HEK293 (cell line): ENCODE results near the gene INPP5A.

ENCODE experiments used
- CTCF ChIA-PET: fragments of 350-600 bp; formaldehyde crosslinking; extraction: SDS; loops from one replicate; lab custom pipeline; 2021; ENCODE audit warnings: antibody characterized with exemption; lab: Yijun Ruan, JAX
- POLR2A ChIA-PET: fragments of 300-600 bp; formaldehyde crosslinking; extraction: SDS; loops from one replicate; lab custom pipeline; 2020; ENCODE audit warnings: antibody characterized with exemption, inconsistent platforms; lab: Yijun Ruan, JAX
- H3K27ac ChIP-seq: fragments of 200-500 bp; sonication (Bioruptor generic); 2 replicates; pipeline ENCODE4 v1.5.1; 2014; ENCODE audit warnings: low read depth, low read length, control low read depth, inconsistent platforms; ENCODE audit errors: extremely low read depth
- H3K36me3 ChIP-seq, 2 experiments: fragments of 200-500 bp in 1 of 2; sonication (Bioruptor generic) in 1 of 2; 1 replicate in 1 of 2; 2 replicates in 1 of 2; pipeline ENCODE4 v1.5.1; 2014 to 2017; ENCODE audit warnings: inconsistent platforms in 2 of 2, low read length in 2 of 2; ENCODE audit not compliant: control insufficient read depth in 2 of 2, insufficient read depth in 1 of 2
- H3K4me1 ChIP-seq: fragments of 200-500 bp; sonication (Bioruptor generic); 2 replicates; pipeline ENCODE4 v1.5.1; 2014; ENCODE audit warnings: mild to moderate bottlenecking, low read length, inconsistent platforms; ENCODE audit not compliant: control insufficient read depth, insufficient read depth
- H3K4me3 ChIP-seq: 2 replicates; pipeline ENCODE4 v1.5.1; 2011; ENCODE audit warnings: low read depth, mild to moderate bottlenecking, control low read depth, low read length, moderate library complexity
- H3K9me3 ChIP-seq: fragments of 200-500 bp; sonication (Bioruptor generic); 2 replicates; pipeline ENCODE4 v1.5.1; 2014; ENCODE audit warnings: low read depth, low read length, inconsistent platforms; ENCODE audit not compliant: control insufficient read depth, insufficient read depth
- FEZF1 ChIP-seq: fragments of 450-650 bp; formaldehyde crosslinking; IDR thresholded peaks from 2 replicates; pipeline ENCODE4 v1.5.1; 2016; ENCODE audit warnings: missing biosample characterization, missing genetic modification characterization
- HOXC10 ChIP-seq: sonication (generic); formaldehyde crosslinking; IDR thresholded peaks from 2 replicates; pipeline ENCODE4 v1.8.1; 2023; ENCODE audit warnings: mild to moderate bottlenecking, missing genetic modification reagents
- KLF1 ChIP-seq: fragments of 450-650 bp; formaldehyde crosslinking; IDR thresholded peaks from 2 replicates; pipeline ENCODE4 v1.5.1; 2016; ENCODE audit warnings: missing biosample characterization, missing genetic modification characterization
- MEIS1 ChIP-seq: sonication (generic); formaldehyde crosslinking; IDR thresholded peaks from 2 replicates; pipeline ENCODE4 v1.8.1; 2022; ENCODE audit warnings: missing genetic modification reagents, mild to moderate bottlenecking, borderline replicate concordance
- OSR2 ChIP-seq: fragments of 450-650 bp; formaldehyde crosslinking; IDR thresholded peaks from 2 replicates; pipeline ENCODE4 v1.5.1; 2016; ENCODE audit warnings: missing biosample characterization, missing genetic modification characterization
- OVOL3 ChIP-seq: fragments of 450-650 bp; formaldehyde crosslinking; IDR thresholded peaks from 2 replicates; pipeline ENCODE4 v1.5.1; 2016; ENCODE audit warnings: missing biosample characterization, missing genetic modification characterization
- SP2 ChIP-seq: fragments of 450-650 bp; formaldehyde crosslinking; IDR thresholded peaks from 2 replicates; pipeline ENCODE4 v1.5.1; 2016; ENCODE audit warnings: missing biosample characterization, missing genetic modification characterization
- SP3 ChIP-seq: fragments of 450-650 bp; formaldehyde crosslinking; IDR thresholded peaks from 2 replicates; pipeline ENCODE4 v1.5.1; 2016; ENCODE audit warnings: missing biosample characterization, missing genetic modification characterization
- TRIM28 ChIP-seq: IDR thresholded peaks from 2 replicates; pipeline ENCODE4 v1.6.1; 2011; ENCODE audit warnings: low read length, control low read depth, borderline replicate concordance
- ZFHX2 ChIP-seq: fragments of 450-650 bp; formaldehyde crosslinking; conservative IDR thresholded peaks from 2 replicates; pipeline ENCODE4 v1.5.1; 2016; ENCODE audit warnings: missing biosample characterization, missing genetic modification characterization
- ZFP69B ChIP-seq: fragments of 450-650 bp; formaldehyde crosslinking; IDR thresholded peaks from 2 replicates; pipeline ENCODE4 v1.5.1; 2016; ENCODE audit warnings: missing biosample characterization, missing genetic modification characterization
- ZNF19 ChIP-seq: fragments of 450-650 bp; formaldehyde crosslinking; IDR thresholded peaks from 2 replicates; pipeline ENCODE4; 2016; ENCODE audit warnings: missing biosample characterization, missing genetic modification characterization, low read depth
- ZNF2 ChIP-seq: fragments of 450-650 bp; formaldehyde crosslinking; IDR thresholded peaks from 2 replicates; pipeline ENCODE4 v1.5.1; 2016; ENCODE audit warnings: missing biosample characterization, missing genetic modification characterization
- ZNF426 ChIP-seq: fragments of 450-650 bp; formaldehyde crosslinking; IDR thresholded peaks from 2 replicates; pipeline ENCODE4 v1.5.1; 2017; ENCODE audit warnings: missing biosample characterization, missing genetic modification characterization, mild to moderate bottlenecking, inconsistent platforms, moderate library complexity
- ZNF473 ChIP-seq: fragments of 450-650 bp; formaldehyde crosslinking; IDR thresholded peaks from 2 replicates; pipeline ENCODE4 v1.5.1; 2017; ENCODE audit warnings: missing biosample characterization, missing genetic modification characterization
- ZNF529 ChIP-seq: fragments of 450-650 bp; formaldehyde crosslinking; IDR thresholded peaks from 2 replicates; pipeline ENCODE4 v1.5.1; 2017; ENCODE audit warnings: missing genetic modification characterization, missing biosample characterization; ENCODE audit not compliant: insufficient replicate concordance
- ZNF544 ChIP-seq: fragments of 450-650 bp; formaldehyde crosslinking; IDR thresholded peaks from 2 replicates; pipeline ENCODE4 v1.5.0; 2017; ENCODE audit warnings: missing biosample characterization, missing genetic modification characterization
- ZNF555 ChIP-seq: fragments of 450-650 bp; formaldehyde crosslinking; conservative IDR thresholded peaks from 2 replicates; pipeline ENCODE4 v1.5.1; 2017; ENCODE audit warnings: missing biosample characterization, mild to moderate bottlenecking, missing genetic modification characterization, inconsistent platforms
- ZNF654 ChIP-seq: fragments of 450-650 bp; formaldehyde crosslinking; IDR thresholded peaks from 2 replicates; pipeline ENCODE4 v1.5.1; 2016; ENCODE audit warnings: low read depth, missing biosample characterization, missing genetic modification characterization
- ZNF670 ChIP-seq: fragments of 450-650 bp; formaldehyde crosslinking; IDR thresholded peaks from 2 replicates; pipeline ENCODE4 v1.5.1; 2016; ENCODE audit warnings: missing biosample characterization, missing genetic modification characterization, low read depth
- ZNF677 ChIP-seq: fragments of 450-650 bp; IDR thresholded peaks from 2 replicates; pipeline ENCODE4 v1.5.0; 2018; ENCODE audit warnings: missing biosample characterization, mild to moderate bottlenecking, missing genetic modification characterization, moderate library complexity
- ZNF768 ChIP-seq: fragments of 450-650 bp; formaldehyde crosslinking; IDR thresholded peaks from 2 replicates; pipeline ENCODE4 v1.5.1; 2018; ENCODE audit warnings: missing biosample characterization, mild to moderate bottlenecking, missing genetic modification characterization
- TF ChIP-seq, protein P1 (sequence below): fragments of 450-650 bp; formaldehyde crosslinking; IDR thresholded peaks from 2 replicates; pipeline ENCODE4 v1.5.1; 2017; ENCODE audit warnings: missing biosample characterization, missing genetic modification characterization
- TF ChIP-seq, protein P2 (sequence below): fragments of 450-650 bp; formaldehyde crosslinking; IDR thresholded peaks from 2 replicates; pipeline ENCODE4 v1.5.1; 2016; ENCODE audit warnings: missing biosample characterization, missing genetic modification characterization
- TF ChIP-seq, protein P3 (sequence below): fragments of 450-650 bp; formaldehyde crosslinking; optimal IDR thresholded peaks from 2 replicates; pipeline ENCODE3; 2016; ENCODE audit warnings: missing biosample characterization, mild to moderate bottlenecking, missing genetic modification characterization
- TF ChIP-seq, protein P4 (sequence below): fragments of 450-650 bp; formaldehyde crosslinking; IDR thresholded peaks from 2 replicates; pipeline ENCODE4 v1.5.1; 2016; ENCODE audit warnings: missing biosample characterization, missing genetic modification characterization

Gene INPP5A

DNA sequence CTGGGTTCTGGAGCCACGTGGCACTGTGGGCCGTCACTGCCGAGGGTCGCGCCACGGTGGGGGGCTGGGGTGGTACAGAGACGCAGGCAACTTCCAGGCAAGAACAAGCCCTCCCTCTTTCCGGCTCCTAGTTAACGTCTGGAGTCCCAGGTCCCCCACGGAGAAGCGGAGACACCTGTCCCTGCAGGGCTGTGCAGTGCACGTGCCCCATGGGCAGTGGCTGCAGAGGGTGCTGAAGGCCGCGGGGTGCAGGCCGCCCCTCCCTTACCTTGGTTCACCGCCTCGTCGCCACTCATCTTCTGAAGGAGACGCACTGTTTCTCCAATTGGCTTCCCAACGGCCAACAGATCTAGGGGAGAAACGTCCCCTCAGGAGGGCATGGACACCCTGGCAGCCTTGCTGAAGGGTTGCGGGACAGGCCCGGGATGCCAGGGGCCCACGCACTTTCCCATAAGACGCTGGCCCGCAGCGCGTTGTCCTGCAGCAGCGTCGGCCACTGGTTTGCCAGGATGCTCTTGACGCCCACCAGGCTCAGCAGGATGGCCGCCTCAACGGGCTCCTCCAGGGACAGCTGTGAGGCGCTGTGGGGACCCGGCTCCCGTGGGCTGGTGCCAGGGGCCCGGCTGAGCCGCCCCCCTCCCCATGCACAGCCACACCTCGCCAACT is 272.7 kb downstream of the INPP5A start (continued):
- TF ChIP-seq ZNF654 (tag by site-specific recombination) (no peak), HOXC10 (CRISPR knock-in tag) (no peak)
- TF ChIP-seq, protein P1, sequence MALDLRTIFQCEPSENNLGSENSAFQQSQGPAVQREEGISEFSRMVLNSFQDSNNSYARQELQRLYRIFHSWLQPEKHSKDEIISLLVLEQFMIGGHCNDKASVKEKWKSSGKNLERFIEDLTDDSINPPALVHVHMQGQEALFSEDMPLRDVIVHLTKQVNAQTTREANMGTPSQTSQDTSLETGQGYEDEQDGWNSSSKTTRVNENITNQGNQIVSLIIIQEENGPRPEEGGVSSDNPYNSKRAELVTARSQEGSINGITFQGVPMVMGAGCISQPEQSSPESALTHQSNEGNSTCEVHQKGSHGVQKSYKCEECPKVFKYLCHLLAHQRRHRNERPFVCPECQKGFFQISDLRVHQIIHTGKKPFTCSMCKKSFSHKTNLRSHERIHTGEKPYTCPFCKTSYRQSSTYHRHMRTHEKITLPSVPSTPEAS = no peak

DNA sequence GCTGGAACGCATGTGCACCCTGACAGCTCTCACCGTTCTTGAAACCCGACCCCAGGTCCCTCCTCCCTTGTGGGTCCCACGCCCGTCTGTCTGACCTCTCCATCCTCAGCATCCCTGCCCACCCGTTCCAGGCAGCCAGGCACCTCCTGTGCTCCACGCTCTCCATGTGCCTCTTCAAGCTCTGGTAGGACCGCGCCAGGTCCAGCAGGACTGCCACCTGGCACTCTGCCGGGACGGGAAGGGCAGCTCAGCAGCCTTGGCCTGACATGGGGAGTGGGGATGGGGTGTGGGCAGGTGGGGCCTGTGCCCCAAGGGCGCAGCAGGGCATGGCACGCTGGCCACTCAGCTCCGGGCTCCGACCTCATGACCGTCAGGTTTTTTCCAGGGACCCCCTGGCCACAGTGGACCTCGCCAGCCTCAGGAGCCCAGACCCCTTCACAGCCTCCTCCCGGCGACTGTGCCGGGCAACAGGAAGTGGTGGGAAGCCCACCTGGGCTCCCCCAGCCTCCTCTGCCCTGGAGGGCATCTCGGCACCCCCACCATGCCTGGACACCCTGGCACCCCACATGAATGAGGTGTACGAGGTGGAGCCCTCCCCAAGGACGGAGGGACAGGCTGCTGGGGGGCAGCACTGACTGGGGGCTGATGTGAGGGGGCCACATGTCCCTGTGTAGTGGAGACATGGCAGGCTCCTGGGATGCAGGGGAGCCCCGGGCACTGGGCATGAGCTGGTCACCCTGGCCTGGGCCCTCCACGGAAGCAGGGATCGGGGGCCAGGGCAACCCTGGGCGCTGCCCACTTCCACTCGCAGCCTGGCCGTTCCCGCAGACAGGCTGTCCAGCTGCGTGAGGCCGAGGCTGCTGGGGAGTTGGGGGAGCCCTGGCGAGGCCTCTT is 273.5 kb downstream of the INPP5A start:
- ChIA-PET CTCF (no interaction called here), POLR2A (no interaction called here)
- H3K4me1 ChIP-seq = no peaks in the 10 kb centered on the region
- TF ChIP-seq FEZF1 (no peak), ZNF677 (tag by site-specific recombination) (no peak), ZNF670 (tag by site-specific recombination) (no peak), ZNF426 (tag by site-specific recombination) (no peak), OSR2 (tag by site-specific recombination) (no peak), ZNF555 (tag by site-specific recombination) (no peak), ZNF529 (tag by site-specific recombination) (no peak), ZNF768 (tag by site-specific recombination) (no peak), ZNF473 (tag by site-specific recombination) (no peak), ZNF544 (tag by site-specific recombination) (no peak), ZFHX2 (tag by site-specific recombination) (peak; percentile 17; the same call in 1 of the 2 replicates), MEIS1 (CRISPR knock-in tag) (no peak), ZNF2 (tag by site-specific recombination) (no peak), KLF1 (tag by site-specific recombination) (peak; percentile 61), ZNF19 (tag by site-specific recombination) (no peak), SP3 (tag by site-specific recombination) (no peak), TRIM28 (no peak), ZFP69B (tag by site-specific recombination) (0 out of 2 replicates have a peak, but pooled peaks have one; percentile 28), SP2 (tag by site-specific recombination) (no peak), OVOL3 (tag by site-specific recombination) (no peak)
- TF ChIP-seq, protein P2, sequence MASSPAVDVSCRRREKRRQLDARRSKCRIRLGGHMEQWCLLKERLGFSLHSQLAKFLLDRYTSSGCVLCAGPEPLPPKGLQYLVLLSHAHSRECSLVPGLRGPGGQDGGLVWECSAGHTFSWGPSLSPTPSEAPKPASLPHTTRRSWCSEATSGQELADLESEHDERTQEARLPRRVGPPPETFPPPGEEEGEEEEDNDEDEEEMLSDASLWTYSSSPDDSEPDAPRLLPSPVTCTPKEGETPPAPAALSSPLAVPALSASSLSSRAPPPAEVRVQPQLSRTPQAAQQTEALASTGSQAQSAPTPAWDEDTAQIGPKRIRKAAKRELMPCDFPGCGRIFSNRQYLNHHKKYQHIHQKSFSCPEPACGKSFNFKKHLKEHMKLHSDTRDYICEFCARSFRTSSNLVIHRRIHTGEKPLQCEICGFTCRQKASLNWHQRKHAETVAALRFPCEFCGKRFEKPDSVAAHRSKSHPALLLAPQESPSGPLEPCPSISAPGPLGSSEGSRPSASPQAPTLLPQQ = 0 out of 2 replicates have a peak, but pooled peaks have one; percentile 22
- TF ChIP-seq, protein P3, sequence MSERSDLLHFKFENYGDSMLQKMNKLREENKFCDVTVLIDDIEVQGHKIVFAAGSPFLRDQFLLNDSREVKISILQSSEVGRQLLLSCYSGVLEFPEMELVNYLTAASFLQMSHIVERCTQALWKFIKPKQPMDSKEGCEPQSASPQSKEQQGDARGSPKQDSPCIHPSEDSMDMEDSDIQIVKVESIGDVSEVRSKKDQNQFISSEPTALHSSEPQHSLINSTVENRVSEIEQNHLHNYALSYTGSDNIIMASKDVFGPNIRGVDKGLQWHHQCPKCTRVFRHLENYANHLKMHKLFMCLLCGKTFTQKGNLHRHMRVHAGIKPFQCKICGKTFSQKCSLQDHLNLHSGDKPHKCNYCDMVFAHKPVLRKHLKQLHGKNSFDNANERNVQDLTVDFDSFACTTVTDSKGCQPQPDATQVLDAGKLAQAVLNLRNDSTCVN (tag by site-specific recombination) = no peak
- TF ChIP-seq, protein P4, sequence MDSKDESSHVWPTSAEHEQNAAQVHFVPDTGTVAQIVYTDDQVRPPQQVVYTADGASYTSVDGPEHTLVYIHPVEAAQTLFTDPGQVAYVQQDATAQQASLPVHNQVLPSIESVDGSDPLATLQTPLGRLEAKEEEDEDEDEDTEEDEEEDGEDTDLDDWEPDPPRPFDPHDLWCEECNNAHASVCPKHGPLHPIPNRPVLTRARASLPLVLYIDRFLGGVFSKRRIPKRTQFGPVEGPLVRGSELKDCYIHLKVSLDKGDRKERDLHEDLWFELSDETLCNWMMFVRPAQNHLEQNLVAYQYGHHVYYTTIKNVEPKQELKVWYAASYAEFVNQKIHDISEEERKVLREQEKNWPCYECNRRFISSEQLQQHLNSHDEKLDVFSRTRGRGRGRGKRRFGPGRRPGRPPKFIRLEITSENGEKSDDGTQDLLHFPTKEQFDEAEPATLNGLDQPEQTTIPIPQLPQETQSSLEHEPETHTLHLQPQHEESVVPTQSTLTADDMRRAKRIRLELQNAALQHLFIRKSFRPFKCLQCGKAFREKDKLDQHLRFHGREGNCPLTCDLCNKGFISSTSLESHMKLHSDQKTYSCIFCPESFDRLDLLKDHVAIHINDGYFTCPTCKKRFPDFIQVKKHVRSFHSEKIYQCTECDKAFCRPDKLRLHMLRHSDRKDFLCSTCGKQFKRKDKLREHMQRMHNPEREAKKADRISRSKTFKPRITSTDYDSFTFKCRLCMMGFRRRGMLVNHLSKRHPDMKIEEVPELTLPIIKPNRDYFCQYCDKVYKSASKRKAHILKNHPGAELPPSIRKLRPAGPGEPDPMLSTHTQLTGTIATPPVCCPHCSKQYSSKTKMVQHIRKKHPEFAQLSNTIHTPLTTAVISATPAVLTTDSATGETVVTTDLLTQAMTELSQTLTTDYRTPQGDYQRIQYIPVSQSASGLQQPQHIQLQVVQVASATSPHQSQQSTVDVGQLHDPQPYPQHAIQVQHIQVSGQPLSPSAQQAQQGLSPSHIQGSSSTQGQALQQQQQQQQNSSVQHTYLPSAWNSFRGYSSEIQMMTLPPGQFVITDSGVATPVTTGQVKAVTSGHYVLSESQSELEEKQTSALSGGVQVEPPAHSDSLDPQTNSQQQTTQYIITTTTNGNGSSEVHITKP (tag by site-specific recombination) = no peak

More for the DNA sequence above, 273.5 kb downstream of the INPP5A start:
- Histone ChIP-seq H3K27ac (no peak overlapping the region), H3K36me3 (no peaks in the 10 kb centered on the region), H3K9me3 (no peaks in the 10 kb centered on the region), H3K4me3 (no peak overlapping the region)
